NB4 (cell line): Measurements from ENCODE around the gene CTNNA3.

Source experiments
- TF ChIP-seq, protein P1 (sequence below): IDR thresholded peaks from one replicate; pipeline ENCODE4 v1.5.1; 2012; ENCODE audit warnings: low read depth, low read length
- TF ChIP-seq, protein P2 (sequence below): IDR thresholded peaks from 2 replicates; pipeline ENCODE4 v1.6.1; 2011; ENCODE audit warnings: low read depth, low read length

DNA sequence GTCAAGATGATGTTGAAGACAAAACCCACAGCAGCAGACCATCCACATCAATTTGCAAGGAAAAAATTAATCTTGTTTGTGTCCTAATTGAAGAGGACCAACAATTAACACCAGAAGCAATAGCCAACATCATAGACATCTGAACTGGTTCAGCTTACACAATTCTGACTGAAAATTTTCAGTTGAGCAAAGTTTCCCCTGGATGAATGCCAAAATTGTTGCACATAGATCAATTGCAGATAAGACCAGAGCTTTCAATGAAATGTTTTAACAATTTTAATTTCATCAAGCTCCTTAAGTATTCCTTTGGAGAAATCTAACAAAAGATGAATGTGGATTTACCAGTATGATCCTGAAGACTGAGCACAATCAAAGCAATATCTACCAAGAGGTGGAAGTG is 168.6 kb downstream of the CTNNA3 start:
- TF ChIP-seq, protein P1, sequence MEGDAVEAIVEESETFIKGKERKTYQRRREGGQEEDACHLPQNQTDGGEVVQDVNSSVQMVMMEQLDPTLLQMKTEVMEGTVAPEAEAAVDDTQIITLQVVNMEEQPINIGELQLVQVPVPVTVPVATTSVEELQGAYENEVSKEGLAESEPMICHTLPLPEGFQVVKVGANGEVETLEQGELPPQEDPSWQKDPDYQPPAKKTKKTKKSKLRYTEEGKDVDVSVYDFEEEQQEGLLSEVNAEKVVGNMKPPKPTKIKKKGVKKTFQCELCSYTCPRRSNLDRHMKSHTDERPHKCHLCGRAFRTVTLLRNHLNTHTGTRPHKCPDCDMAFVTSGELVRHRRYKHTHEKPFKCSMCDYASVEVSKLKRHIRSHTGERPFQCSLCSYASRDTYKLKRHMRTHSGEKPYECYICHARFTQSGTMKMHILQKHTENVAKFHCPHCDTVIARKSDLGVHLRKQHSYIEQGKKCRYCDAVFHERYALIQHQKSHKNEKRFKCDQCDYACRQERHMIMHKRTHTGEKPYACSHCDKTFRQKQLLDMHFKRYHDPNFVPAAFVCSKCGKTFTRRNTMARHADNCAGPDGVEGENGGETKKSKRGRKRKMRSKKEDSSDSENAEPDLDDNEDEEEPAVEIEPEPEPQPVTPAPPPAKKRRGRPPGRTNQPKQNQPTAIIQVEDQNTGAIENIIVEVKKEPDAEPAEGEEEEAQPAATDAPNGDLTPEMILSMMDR: no peak
- TF ChIP-seq, protein P2, sequence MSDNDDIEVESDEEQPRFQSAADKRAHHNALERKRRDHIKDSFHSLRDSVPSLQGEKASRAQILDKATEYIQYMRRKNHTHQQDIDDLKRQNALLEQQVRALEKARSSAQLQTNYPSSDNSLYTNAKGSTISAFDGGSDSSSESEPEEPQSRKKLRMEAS: no peak
